GM12878 (cell line): Measurements from ENCODE around the gene SYT10. TPM values are rescaled to one million over a fixed set of nuclear protein-coding genes. Genes with fewer than 3 reads are reported as not detected.

Source experiments
- ATAC-seq: fragments of 200-7000 bp; cut with Tn5 transposase; 3 replicates; pipeline ENCODE4 v1.9.1; 2020; ENCODE audit warnings: mild to moderate bottlenecking, moderate library complexity
- BruUV-seq: library from RNA; stranded (reverse); fragments of 400-500 nt; replicated peaks from 2 replicates; lab custom pipeline; 2021; lab: Mats Ljungman, UMichigan
- CTCF ChIA-PET: fragments of 300-600 bp; sonication (Branson Sonifier 250); formaldehyde crosslinking; extraction: SDS; loops from one replicate; lab custom pipeline; 2021; ENCODE audit warnings: inconsistent platforms; lab: Yijun Ruan, JAX
- POLR2A ChIA-PET: fragments of 350-600 bp; formaldehyde crosslinking; extraction: SDS; loops from one replicate; lab custom pipeline; 2021; ENCODE audit warnings: inconsistent platforms; lab: Charles Lee
- RAD21 ChIA-PET: fragments of 300-600 bp; sonication (Branson Sonifier 250); formaldehyde crosslinking; loops from one replicate; lab custom pipeline; 2023; ENCODE audit warnings: antibody characterized with exemption; ENCODE audit not compliant: unreplicated experiment; lab: Charles Lee
- SMC1A ChIA-PET: fragments of 300-600 bp; sonication (Branson Sonifier 250); formaldehyde crosslinking; loops from one replicate; lab custom pipeline; 2023; ENCODE audit not compliant: unreplicated experiment, uncharacterized antibody; lab: Charles Lee
- DNase-seq: peaks from one replicate; pipeline ENCODE4 v3.0.0-alpha.2; 2011; ENCODE audit warnings: low read depth, low spot score
- FAIRE-seq: peaks from 3 replicates; lab custom pipeline; 2011; peaks lifted over from hg19 to GRCh38; lab: Jason Lieb, UNC
- H2AFZ ChIP-seq: 2 replicates; pipeline ENCODE4 v1.6.0; 2011; ENCODE audit warnings: low read depth, low read length, control low read depth; ENCODE audit not compliant: control insufficient read depth
- H3K27ac ChIP-seq: 2 replicates; pipeline ENCODE4 v1.5.1; 2011; ENCODE audit warnings: control low read depth; ENCODE audit not compliant: control insufficient read depth, insufficient read depth
- H3K27me3 ChIP-seq, 2 experiments: replicated peaks in 1 of 2; 2 replicates each; pipeline versions ENCODE4 v1.6.0 to v1.6.1; 2011; ENCODE audit warnings: low read length in 1 of 2; ENCODE audit not compliant: control insufficient read depth in 2 of 2, insufficient read depth in 2 of 2
- H3K36me3 ChIP-seq, 2 experiments: 2 replicates each; pipeline ENCODE4 v1.5.1; 2011; ENCODE audit warnings: low read length in 1 of 2; ENCODE audit not compliant: control insufficient read depth in 2 of 2, insufficient read depth in 2 of 2
- H3K4me1 ChIP-seq: 2 replicates; pipeline ENCODE4 v1.6.1; 2011; ENCODE audit warnings: mild to moderate bottlenecking, low read length, moderate library complexity, mixed read lengths; ENCODE audit not compliant: control insufficient read depth, insufficient read depth
- H3K4me2 ChIP-seq: 2 replicates; pipeline ENCODE4 v1.6.0; 2011; ENCODE audit warnings: control low read depth; ENCODE audit not compliant: control insufficient read depth, insufficient read depth
- H3K4me3 ChIP-seq: fragments of 200-600 bp; sonication (generic); 2 replicates; pipeline ENCODE4 v1.5.1; 2016
- H3K79me2 ChIP-seq: 2 replicates; pipeline ENCODE4 v1.6.0; 2011; ENCODE audit warnings: low read length; ENCODE audit not compliant: control insufficient read depth, insufficient read depth
- H3K9ac ChIP-seq: 2 replicates; pipeline ENCODE4 v1.8.0; 2011; ENCODE audit warnings: low read length, control low read depth, mixed read lengths; ENCODE audit not compliant: control insufficient read depth, insufficient read depth
- H3K9me3 ChIP-seq: replicated peaks from 3 replicates; pipeline ENCODE4 v1.5.1; 2011; ENCODE audit warnings: mild to moderate bottlenecking, low read length; ENCODE audit not compliant: control insufficient read depth, insufficient read depth
- H4K20me1 ChIP-seq: 2 replicates; pipeline ENCODE4 v1.6.0; 2011; ENCODE audit not compliant: control insufficient read depth, insufficient read depth
- BCL11A ChIP-seq: IDR thresholded peaks from 2 replicates; pipeline ENCODE4 v1.6.1; 2011; ENCODE audit warnings: low read depth, low read length
- BHLHE40 ChIP-seq, 2 experiments: fragments of 450-650 bp in 1 of 2; IDR thresholded peaks; 2 replicates each; pipeline ENCODE4 v1.6.1; 2011 to 2017; ENCODE audit warnings: low read depth in 2 of 2, borderline replicate concordance in 1 of 2, improper control_type of control experiment in 1 of 2, low read length in 1 of 2, mild to moderate bottlenecking in 1 of 2
- CTCF ChIP-seq, 3 experiments: IDR thresholded peaks in 2 of 3; conservative IDR thresholded peaks in 1 of 3; 2 replicates each; pipeline ENCODE4 v1.5.1; 2011; ENCODE audit warnings: low read depth in 3 of 3, low read length in 3 of 3, mild to moderate bottlenecking in 3 of 3, control low read depth in 2 of 3, moderate library complexity in 2 of 3, inconsistent platforms in 1 of 3, mixed read lengths in 1 of 3; ENCODE audit not compliant: control insufficient read depth in 2 of 3, insufficient read depth in 1 of 3; ENCODE audit errors: extremely low read depth in 1 of 3
- ETV6 ChIP-seq, 2 experiments: fragments of 450-650 bp in 1 of 2; IDR thresholded peaks in 1 of 2; conservative IDR thresholded peaks in 1 of 2; 2 replicates each; pipeline ENCODE4 v1.6.1; 2014; ENCODE audit warnings: antibody characterized with exemption in 1 of 2, borderline replicate concordance in 1 of 2, low read depth in 1 of 2, mild to moderate bottlenecking in 1 of 2, moderate library complexity in 1 of 2
- NRF1 ChIP-seq: conservative IDR thresholded peaks from 2 replicates; pipeline ENCODE4 v1.6.1; 2011; ENCODE audit warnings: mild to moderate bottlenecking, low read depth, low read length, improper control_type of control experiment
- SREBF2 ChIP-seq: IDR thresholded peaks from 2 replicates; pipeline ENCODE4 v1.6.1; 2012; ENCODE audit warnings: mild to moderate bottlenecking, low read length
- YBX1 ChIP-seq: fragments of 450-650 bp; IDR thresholded peaks from 2 replicates; pipeline ENCODE4 v1.6.1; 2016; ENCODE audit warnings: antibody characterized with exemption
- in situ Hi-C: fragments of 300-500 bp; cut with MboI; formaldehyde crosslinking; loops from 9 replicates; pipeline ENCODE4 v1.14.3; 2018; ENCODE audit warnings: mixed read lengths
- intact Hi-C: fragments of 100-400 bp; cut with micrococcal nuclease; formaldehyde crosslinking; loops from one replicate; pipeline ENCODE4 v1.14.2; 2022; ENCODE audit not compliant: unreplicated experiment
- polyA plus RNA-seq, 11 experiments: library from polyadenylated mRNA; depleted of rRNA in 4 of 11; unstranded in 6 of 11; stranded (reverse) in 5 of 11; fragments of >200 nt; fragmentation: Nextera tagmentation in 4 of 11; fragmentation: Illumina TruSeq in 1 of 11; extraction: Ambion mirVana in 4 of 11; extraction: Trizol in 1 of 11; gene quantifications; 1 replicate in 1 of 11; 2 replicates in 10 of 11; pipeline versions ENCODE4 v1.2.1 to v1.2.3, GENCODE V29; 2011 to 2016; ENCODE audit warnings: inconsistent platforms in 2 of 11, missing spikeins in 2 of 11, low read depth in 1 of 11
- total RNA-seq, 4 experiments: library from RNA; depleted of rRNA in 3 of 4; stranded (reverse); fragments of >200 nt in 3 of 4; fragmentation: Illumina TruSeq in 1 of 4; extraction: Trizol in 1 of 4; gene quantifications; 2 replicates each; pipeline versions ENCODE4 v1.2.1 to v1.2.3, GENCODE V29; 2013 to 2021
- TF ChIP-seq, protein P1 (sequence below): fragments of 450-650 bp; IDR thresholded peaks from 2 replicates; pipeline ENCODE4 v1.6.1; 2018; ENCODE audit warnings: mild to moderate bottlenecking, low read depth, moderate library complexity; ENCODE audit not compliant: partially characterized antibody
- TF ChIP-seq, protein P2 (sequence below): IDR thresholded peaks from 2 replicates; pipeline ENCODE4 v1.6.1; 2012; ENCODE audit warnings: improper control_type of control experiment, low read depth, low read length; ENCODE audit not compliant: insufficient replicate concordance

SYT10 gene
- total and polyA plus RNA-seq, 10 of the 15 experiments (the other 5 are each of a cell fraction or from before 2014, with no cell fraction given): 0.05 TPM; not detected in 9

GRCh38 chr12:33437598-33437997, 2.0 kb downstream of the SYT10 start (continued):
- TF ChIP-seq CTCF (IDR thresholded peaks at IDR 0.05 in 2 of 3, conservative IDR thresholded peaks at IDR 0.05 in 1 of 3; ENCODE audit: control insufficient read depth in 2 of 3, extremely low read depth in 1 of 3, insufficient read depth in 1 of 3, low read depth in 3 of 3, low read length in 3 of 3): no peak
- TF ChIP-seq, protein P1, sequence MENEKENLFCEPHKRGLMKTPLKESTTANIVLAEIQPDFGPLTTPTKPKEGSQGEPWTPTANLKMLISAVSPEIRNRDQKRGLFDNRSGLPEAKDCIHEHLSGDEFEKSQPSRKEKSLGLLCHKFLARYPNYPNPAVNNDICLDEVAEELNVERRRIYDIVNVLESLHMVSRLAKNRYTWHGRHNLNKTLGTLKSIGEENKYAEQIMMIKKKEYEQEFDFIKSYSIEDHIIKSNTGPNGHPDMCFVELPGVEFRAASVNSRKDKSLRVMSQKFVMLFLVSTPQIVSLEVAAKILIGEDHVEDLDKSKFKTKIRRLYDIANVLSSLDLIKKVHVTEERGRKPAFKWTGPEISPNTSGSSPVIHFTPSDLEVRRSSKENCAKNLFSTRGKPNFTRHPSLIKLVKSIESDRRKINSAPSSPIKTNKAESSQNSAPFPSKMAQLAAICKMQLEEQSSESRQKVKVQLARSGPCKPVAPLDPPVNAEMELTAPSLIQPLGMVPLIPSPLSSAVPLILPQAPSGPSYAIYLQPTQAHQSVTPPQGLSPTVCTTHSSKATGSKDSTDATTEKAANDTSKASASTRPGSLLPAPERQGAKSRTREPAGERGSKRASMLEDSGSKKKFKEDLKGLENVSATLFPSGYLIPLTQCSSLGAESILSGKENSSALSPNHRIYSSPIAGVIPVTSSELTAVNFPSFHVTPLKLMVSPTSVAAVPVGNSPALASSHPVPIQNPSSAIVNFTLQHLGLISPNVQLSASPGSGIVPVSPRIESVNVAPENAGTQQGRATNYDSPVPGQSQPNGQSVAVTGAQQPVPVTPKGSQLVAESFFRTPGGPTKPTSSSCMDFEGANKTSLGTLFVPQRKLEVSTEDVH: no peak

GRCh38 chr12:33432992-33433391, 6.6 kb downstream of the SYT10 start:
- H3K9ac ChIP-seq: no peak overlapping the region
- no peaks in the 10 kb centered on the region for H3K4me1 ChIP-seq
- ChIA-PET SMC1A (interaction anchor here (1.0 kb wide), 1 partner anchor 10 kb away, joined by 3 read pairs; no protein-coding TSS in a partner anchor), CTCF (interaction anchor here (0.6 kb wide), 1 partner anchor 12 kb away, joined by 3 read pairs; no protein-coding TSS in a partner anchor), RAD21 (no interaction called here), POLR2A (no interaction called here)
- intact Hi-C loops: no loop called here
- BruUV-seq: no TSS peak
- H3K9me3 ChIP-seq: no peaks in the 10 kb centered on the region; the same call in 2 of the 3 replicates
- in situ Hi-C loops: no loop called here
- ATAC-seq: no peak
- no peak overlapping the region for H2AFZ ChIP-seq
- no peaks in the 10 kb centered on the region for H3K36me3 ChIP-seq
- no peak for DNase-seq
- FAIRE-seq: no peak
- H4K20me1 ChIP-seq: no peaks in the 10 kb centered on the region
- H3K27ac ChIP-seq: no peak overlapping the region
- H3K4me2 ChIP-seq: no peak overlapping the region
- H3K27me3 ChIP-seq: no peaks in the 10 kb centered on the region; a peak in 1 of 4 replicates
- no peak overlapping the region for H3K4me3 ChIP-seq
- no peaks in the 10 kb centered on the region for H3K79me2 ChIP-seq
- TF ChIP-seq ETV6 (conservative IDR thresholded peaks at IDR 0.05 in 1 of 2, IDR thresholded peaks at IDR 0.05 in 1 of 2; ENCODE audit: borderline replicate concordance in 1 of 2, low read depth in 1 of 2) (no peak), SREBF2 (no peak), BCL11A (no peak), BHLHE40 (IDR thresholded peaks at IDR 0.05; ENCODE audit: borderline replicate concordance in 1 of 2, low read depth in 2 of 2, low read length in 1 of 2) (no peak), NRF1 (no peak), YBX1 (no peak)
- TF ChIP-seq, protein P2, sequence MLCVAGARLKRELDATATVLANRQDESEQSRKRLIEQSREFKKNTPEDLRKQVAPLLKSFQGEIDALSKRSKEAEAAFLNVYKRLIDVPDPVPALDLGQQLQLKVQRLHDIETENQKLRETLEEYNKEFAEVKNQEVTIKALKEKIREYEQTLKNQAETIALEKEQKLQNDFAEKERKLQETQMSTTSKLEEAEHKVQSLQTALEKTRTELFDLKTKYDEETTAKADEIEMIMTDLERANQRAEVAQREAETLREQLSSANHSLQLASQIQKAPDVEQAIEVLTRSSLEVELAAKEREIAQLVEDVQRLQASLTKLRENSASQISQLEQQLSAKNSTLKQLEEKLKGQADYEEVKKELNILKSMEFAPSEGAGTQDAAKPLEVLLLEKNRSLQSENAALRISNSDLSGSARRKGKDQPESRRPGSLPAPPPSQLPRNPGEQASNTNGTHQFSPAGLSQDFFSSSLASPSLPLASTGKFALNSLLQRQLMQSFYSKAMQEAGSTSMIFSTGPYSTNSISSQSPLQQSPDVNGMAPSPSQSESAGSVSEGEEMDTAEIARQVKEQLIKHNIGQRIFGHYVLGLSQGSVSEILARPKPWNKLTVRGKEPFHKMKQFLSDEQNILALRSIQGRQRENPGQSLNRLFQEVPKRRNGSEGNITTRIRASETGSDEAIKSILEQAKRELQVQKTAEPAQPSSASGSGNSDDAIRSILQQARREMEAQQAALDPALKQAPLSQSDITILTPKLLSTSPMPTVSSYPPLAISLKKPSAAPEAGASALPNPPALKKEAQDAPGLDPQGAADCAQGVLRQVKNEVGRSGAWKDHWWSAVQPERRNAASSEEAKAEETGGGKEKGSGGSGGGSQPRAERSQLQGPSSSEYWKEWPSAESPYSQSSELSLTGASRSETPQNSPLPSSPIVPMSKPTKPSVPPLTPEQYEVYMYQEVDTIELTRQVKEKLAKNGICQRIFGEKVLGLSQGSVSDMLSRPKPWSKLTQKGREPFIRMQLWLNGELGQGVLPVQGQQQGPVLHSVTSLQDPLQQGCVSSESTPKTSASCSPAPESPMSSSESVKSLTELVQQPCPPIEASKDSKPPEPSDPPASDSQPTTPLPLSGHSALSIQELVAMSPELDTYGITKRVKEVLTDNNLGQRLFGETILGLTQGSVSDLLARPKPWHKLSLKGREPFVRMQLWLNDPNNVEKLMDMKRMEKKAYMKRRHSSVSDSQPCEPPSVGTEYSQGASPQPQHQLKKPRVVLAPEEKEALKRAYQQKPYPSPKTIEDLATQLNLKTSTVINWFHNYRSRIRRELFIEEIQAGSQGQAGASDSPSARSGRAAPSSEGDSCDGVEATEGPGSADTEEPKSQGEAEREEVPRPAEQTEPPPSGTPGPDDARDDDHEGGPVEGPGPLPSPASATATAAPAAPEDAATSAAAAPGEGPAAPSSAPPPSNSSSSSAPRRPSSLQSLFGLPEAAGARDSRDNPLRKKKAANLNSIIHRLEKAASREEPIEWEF: no peak
